ENCODE results near the gene CNTLN. TPM values are rescaled to one million over a fixed set of nuclear protein-coding genes. Genes with fewer than 3 reads are reported as not detected.

Gene CNTLN
- total RNA-seq, 1 experiment from 2014 or later: 15.0 TPM

DNA sequence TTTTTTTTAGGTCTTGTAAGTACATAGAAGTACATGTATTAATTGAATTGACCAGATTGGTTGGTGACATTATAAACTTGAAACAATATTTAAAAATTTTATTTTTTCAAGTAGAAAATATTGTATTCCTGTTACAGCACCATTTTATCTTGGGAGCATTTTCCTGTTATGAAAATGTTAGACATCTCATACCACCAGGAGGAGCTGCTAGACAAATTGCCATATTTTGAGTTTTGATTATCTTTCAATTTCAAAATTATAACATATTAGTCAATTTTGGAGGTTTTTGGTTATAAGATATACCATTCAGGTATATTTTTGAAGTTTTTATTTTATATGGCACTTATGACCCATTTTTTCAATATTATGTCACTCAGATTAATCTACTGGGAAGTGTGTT, 84.4 kb downstream of the CNTLN start:
- H3K56ac ChIP-seq (ENCODE audit: insufficient read length, low read depth, low read length): no peak overlapping the region
- H3K18ac ChIP-seq (ENCODE audit: insufficient read length, low read depth, low read length): no peak overlapping the region
- H3K36me3 Mint-ChIP-seq (ENCODE audit: insufficient read depth in 1 of 3, low read depth in 3 of 3): peaks cover 0 to 10% (median 10%) of the 10 kb centered on the region in 3 experiments; a peak in 4 of 7 replicates
- H3K9me3 ChIP-seq (ENCODE audit: control insufficient read depth, low read depth, low read length): no peaks in the 10 kb centered on the region
- no peak overlapping the region for H3K4me2 ChIP-seq (ENCODE audit: insufficient read depth, insufficient read length, low read length)
- no peak overlapping the region for H3T11ph ChIP-seq (ENCODE audit: low read length)
- DNase-seq: no peak
- peaks cover 6 to 13% of the 10 kb centered on the region in 2 experiments; a peak in 3 of 5 replicates for H3K9me3 Mint-ChIP-seq
- H4K91ac ChIP-seq (ENCODE audit: insufficient read length, low read depth, low read length): no peak overlapping the region
- no peak overlapping the region for H3K23ac ChIP-seq (ENCODE audit: insufficient read length, low read depth, low read length)
- no peak overlapping the region for H2BK120ac ChIP-seq (ENCODE audit: low read depth, low read length, poor library complexity, severe bottlenecking)
- H4K5ac ChIP-seq (ENCODE audit: insufficient read length, low read depth, low read length): no peak overlapping the region
- H3K4me1 Mint-ChIP-seq: 0 out of 4 replicates have a peak, but pooled peaks cover 0 to 5% of the 10 kb centered on the region in 2 experiments
- H4K8ac ChIP-seq (replicated peaks; ENCODE audit: insufficient read length, low read depth, low read length): no peak overlapping the region
- H4K20me1 ChIP-seq (ENCODE audit: control insufficient read depth, insufficient read depth, insufficient read length): no peaks in the 10 kb centered on the region
- no peak overlapping the region for H3K9ac ChIP-seq (ENCODE audit: extremely low read depth, insufficient read length, low read length)
- no peak overlapping the region for H2BK5ac ChIP-seq (ENCODE audit: insufficient read length, low read length)
- H3K27ac Mint-ChIP-seq: no peak overlapping the region
- H3K4ac ChIP-seq (ENCODE audit: low read depth, low read length): no peak overlapping the region
- H2AK5ac ChIP-seq (ENCODE audit: insufficient read length, low read length): no peak overlapping the region
- no peak overlapping the region for H2BK20ac ChIP-seq (ENCODE audit: low read depth, low read length, poor library complexity, severe bottlenecking)
- no peak overlapping the region for H2AFZ ChIP-seq (ENCODE audit: low read length)
- TF ChIP-seq, protein P1, sequence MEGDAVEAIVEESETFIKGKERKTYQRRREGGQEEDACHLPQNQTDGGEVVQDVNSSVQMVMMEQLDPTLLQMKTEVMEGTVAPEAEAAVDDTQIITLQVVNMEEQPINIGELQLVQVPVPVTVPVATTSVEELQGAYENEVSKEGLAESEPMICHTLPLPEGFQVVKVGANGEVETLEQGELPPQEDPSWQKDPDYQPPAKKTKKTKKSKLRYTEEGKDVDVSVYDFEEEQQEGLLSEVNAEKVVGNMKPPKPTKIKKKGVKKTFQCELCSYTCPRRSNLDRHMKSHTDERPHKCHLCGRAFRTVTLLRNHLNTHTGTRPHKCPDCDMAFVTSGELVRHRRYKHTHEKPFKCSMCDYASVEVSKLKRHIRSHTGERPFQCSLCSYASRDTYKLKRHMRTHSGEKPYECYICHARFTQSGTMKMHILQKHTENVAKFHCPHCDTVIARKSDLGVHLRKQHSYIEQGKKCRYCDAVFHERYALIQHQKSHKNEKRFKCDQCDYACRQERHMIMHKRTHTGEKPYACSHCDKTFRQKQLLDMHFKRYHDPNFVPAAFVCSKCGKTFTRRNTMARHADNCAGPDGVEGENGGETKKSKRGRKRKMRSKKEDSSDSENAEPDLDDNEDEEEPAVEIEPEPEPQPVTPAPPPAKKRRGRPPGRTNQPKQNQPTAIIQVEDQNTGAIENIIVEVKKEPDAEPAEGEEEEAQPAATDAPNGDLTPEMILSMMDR (conservative IDR thresholded peaks at IDR 0.05): peak; percentile 40; the same call in 2 of the 3 replicates
- no peak overlapping the region for H3K27ac ChIP-seq (ENCODE audit: insufficient read length, low read depth, low read length)
- H2BK12ac ChIP-seq (ENCODE audit: insufficient read length, low read depth, low read length): no peak overlapping the region
- no peaks in the 10 kb centered on the region for H3K23me2 ChIP-seq (ENCODE audit: insufficient read length, low read depth, low read length, poor library complexity, severe bottlenecking)
- no peaks in the 10 kb centered on the region for H3K79me1 ChIP-seq (ENCODE audit: insufficient read depth, low read depth, low read length, poor library complexity, severe bottlenecking)
- H3K4me1 ChIP-seq (ENCODE audit: insufficient read depth, low read length): no peaks in the 10 kb centered on the region
- no peak overlapping the region for H3K14ac ChIP-seq (ENCODE audit: insufficient read depth, low read length)
- H3K4me3 Mint-ChIP-seq: no peak overlapping the region
- no peak overlapping the region for H2BK15ac ChIP-seq (ENCODE audit: low read depth, low read length)
- no peaks in the 10 kb centered on the region for H3K27me3 ChIP-seq (ENCODE audit: insufficient read depth, low read length)
- H3K27me3 Mint-ChIP-seq (ENCODE audit: low read depth): no peaks in the 10 kb centered on the region
- 0 out of 2 replicates have a peak, but pooled peaks cover 2% of the 10 kb centered on the region for H3K79me2 ChIP-seq (ENCODE audit: insufficient read depth, low read length)
